CD14-positive monocyte (primary cell): Measurements from ENCODE around the gene PDE4B. TPM values are rescaled to one million over a fixed set of nuclear protein-coding genes. Genes with fewer than 3 reads are reported as not detected.

ENCODE experiments used
- DNase-seq, 3 donors: peaks; one replicate each; pipeline ENCODE4 v3.0.0-alpha.2; 2011 to 2022
- H2AFZ ChIP-seq: 2 replicates; pipeline ENCODE4 v1.6.0; 2012; ENCODE audit warnings: mild to moderate bottlenecking, low read depth, low read length, inconsistent platforms; ENCODE audit not compliant: insufficient read depth, poor library complexity, severe bottlenecking
- H3K27ac ChIP-seq, 2 donors: 1 replicate in 1 of 2; 2 replicates in 1 of 2; pipeline ENCODE4 v1.5.1; 2012 to 2013; ENCODE audit warnings: low read length in 2 of 2, control low read depth in 1 of 2, inconsistent platforms in 1 of 2, low read depth in 1 of 2, mild to moderate bottlenecking in 1 of 2
- H3K27me3 ChIP-seq, 2 donors: one replicate each; pipeline versions ENCODE4 v1.6.0 to v1.6.1; 2011 to 2013; ENCODE audit warnings: low read length in 2 of 2; ENCODE audit not compliant: control insufficient read depth in 2 of 2, insufficient read depth in 2 of 2
- H3K36me3 ChIP-seq, 2 donors: replicated peaks in 1 of 2; 1 replicate in 1 of 2; 2 replicates in 1 of 2; pipeline versions ENCODE4 v1.5.1 to v1.6.1; 2012 to 2013; ENCODE audit warnings: low read length in 2 of 2, control low read depth in 1 of 2, inconsistent platforms in 1 of 2, mild to moderate bottlenecking in 1 of 2; ENCODE audit not compliant: insufficient read depth in 2 of 2, control insufficient read depth in 1 of 2
- H3K4me1 ChIP-seq, 2 donors: 1 replicate in 1 of 2; 2 replicates in 1 of 2; pipeline versions ENCODE4 v1.5.1 to v1.6.1; 2012 to 2013; ENCODE audit warnings: low read length in 2 of 2, control low read depth in 1 of 2, inconsistent platforms in 1 of 2, mild to moderate bottlenecking in 1 of 2, moderate library complexity in 1 of 2; ENCODE audit not compliant: insufficient read depth in 2 of 2, control insufficient read depth in 1 of 2
- H3K4me2 ChIP-seq: replicated peaks from 2 replicates; pipeline ENCODE3; 2012; ENCODE audit warnings: low read length, moderate library complexity, mild to moderate bottlenecking; ENCODE audit not compliant: poor library complexity, severe bottlenecking; ENCODE audit errors: extremely low read depth
- H3K4me3 ChIP-seq, 3 experiments: fragments of 200-600 bp in 1 of 3; sonication (generic) in 1 of 3; replicated peaks in 1 of 3; 1 replicate in 2 of 3; 2 replicates in 1 of 3; pipeline ENCODE4 v1.5.1; 2011 to 2013; ENCODE audit warnings: low read length in 3 of 3, mild to moderate bottlenecking in 3 of 3, control low read depth in 2 of 3, low read depth in 2 of 3, inconsistent platforms in 1 of 3, moderate library complexity in 1 of 3
- H3K79me2 ChIP-seq: 2 replicates; pipeline ENCODE4 v1.6.0; 2012; ENCODE audit warnings: mild to moderate bottlenecking, control low read depth, inconsistent platforms, low read length, moderate library complexity; ENCODE audit not compliant: insufficient read depth
- H3K9ac ChIP-seq: 2 replicates; pipeline ENCODE4 v1.6.0; 2017; ENCODE audit warnings: low read length, mild to moderate bottlenecking; ENCODE audit not compliant: insufficient read depth, poor library complexity, severe bottlenecking
- H3K9me3 ChIP-seq, 2 donors: replicated peaks in 1 of 2; 1 replicate in 1 of 2; 2 replicates in 1 of 2; pipeline versions ENCODE4 v1.5.1 to v1.6.1; 2012 to 2013; ENCODE audit warnings: low read length in 2 of 2, control low read depth in 1 of 2; ENCODE audit not compliant: control insufficient read depth in 1 of 2, insufficient read depth in 1 of 2
- H4K20me1 ChIP-seq: 2 replicates; pipeline ENCODE4 v1.6.0; 2012; ENCODE audit warnings: mild to moderate bottlenecking, low read length, control low read depth, moderate library complexity; ENCODE audit not compliant: insufficient read depth
- H3K27ac Mint-ChIP-seq, 7 donors: one replicate each; pipeline ENCODE4 v1.8.0; 2020; ENCODE audit warnings: mild to moderate bottlenecking in 7 of 7, mixed read lengths in 7 of 7, moderate library complexity in 6 of 7, inconsistent platforms in 2 of 7
- H3K27me3 Mint-ChIP-seq, 3 donors: one replicate each; pipeline ENCODE4 v1.8.0; 2021 to 2022; ENCODE audit warnings: low read depth in 3 of 3, mild to moderate bottlenecking in 3 of 3, mixed read lengths in 3 of 3, moderate library complexity in 3 of 3, inconsistent platforms in 1 of 3
- H3K36me3 Mint-ChIP-seq, 2 donors: one replicate each; pipeline ENCODE4 v1.8.0; 2020; ENCODE audit warnings: mixed read lengths in 2 of 2, inconsistent platforms in 1 of 2, mild to moderate bottlenecking in 1 of 2
- H3K4me1 Mint-ChIP-seq: one replicate; pipeline ENCODE4 v1.8.0; 2020; ENCODE audit warnings: mild to moderate bottlenecking, mixed read lengths
- H3K4me3 Mint-ChIP-seq, 2 donors: one replicate each; pipeline ENCODE4 v1.8.0; 2020; ENCODE audit warnings: mild to moderate bottlenecking in 2 of 2, mixed read lengths in 2 of 2, moderate library complexity in 1 of 2
- H3K9me3 Mint-ChIP-seq, 7 donors: one replicate each; pipeline ENCODE4 v1.8.0; 2020 to 2022; ENCODE audit warnings: mixed read lengths in 7 of 7, mild to moderate bottlenecking in 6 of 7, moderate library complexity in 6 of 7, inconsistent platforms in 2 of 7
- WGBS: methylation state at CpG from one replicate; pipeline ENCODE4 v1.1.5; 2013; ENCODE audit warnings: missing lambda C conversion rate; ENCODE audit not compliant: insufficient coverage; 5-methylcytosine and 5-hydroxymethylcytosine counted together
- intact Hi-C, 2 donors: fragments of 100-400 bp; cut with micrococcal nuclease; formaldehyde crosslinking; loops; one replicate each; pipeline versions ENCODE4 v1.15.0 to v1.15.1; 2023
- polyA plus RNA-seq, 3 donors: library from polyadenylated mRNA; depleted of rRNA in 1 of 3; unstranded in 2 of 3; stranded (reverse) in 1 of 3; fragments of 300-500 nt in 2 of 3; fragments of >200 nt in 1 of 3; fragmentation: Illumina TruSeq in 2 of 3; gene quantifications; 1 replicate in 2 of 3; 2 replicates in 1 of 3; pipeline ENCODE4 v1.2.3, GENCODE V29; 2012 to 2021
- TF ChIP-seq, protein P1 (sequence below): fragments of 200-600 bp; IDR thresholded peaks from one replicate; pipeline ENCODE4 v1.8.0; 2022; ENCODE audit warnings: antibody characterized with exemption, mild to moderate bottlenecking

The PDE4B gene
- polyA plus RNA-seq, 3 donors, result 17.2 to 52.8 (median 25.2) TPM

DNA sequence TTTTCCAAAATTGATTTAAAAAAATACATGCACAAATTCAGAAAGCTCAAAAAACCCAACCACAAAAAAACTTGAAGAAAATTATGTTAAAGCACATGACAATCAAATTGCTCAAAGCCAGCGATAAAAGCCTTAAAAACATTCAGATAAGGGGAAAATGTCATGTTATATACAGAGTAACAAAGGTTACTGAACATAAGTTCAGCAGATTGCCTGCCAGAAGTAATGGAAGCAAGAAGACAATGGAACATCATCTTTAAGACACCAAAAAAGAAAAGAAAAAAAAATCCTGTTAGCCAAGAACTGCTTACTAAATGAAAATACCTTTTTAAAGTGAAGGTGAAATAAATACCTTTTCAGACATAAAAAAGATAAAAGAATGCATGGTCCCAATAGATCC lies 594.0 kb downstream of the PDE4B start:
- intact Hi-C loops, result no loop called here
- no CpG with 5 or more reads among the region's 1 CpG for WGBS

DNA sequence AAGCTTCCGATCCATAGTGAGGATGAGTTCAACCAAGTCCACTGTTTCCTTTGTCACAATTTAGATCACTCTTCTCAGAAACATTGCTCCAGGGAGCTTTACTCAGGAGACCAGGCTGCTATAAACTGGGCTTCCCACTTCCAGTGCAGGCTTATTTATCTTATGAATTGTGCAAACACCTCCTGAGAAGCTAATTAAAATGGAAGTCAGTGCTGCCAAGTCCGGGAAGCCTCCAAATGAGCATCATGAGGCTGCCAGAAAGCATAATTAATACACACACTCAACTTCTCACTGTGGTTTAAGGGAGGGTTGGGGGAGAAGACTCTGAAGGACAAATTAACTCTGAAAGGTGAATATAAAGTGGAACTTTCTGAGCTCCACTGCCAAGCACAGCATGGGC lies 596.2 kb downstream of the PDE4B start:
- Histone ChIP-seq H3K27ac (no peak overlapping the region), H2AFZ (no peak overlapping the region), H3K79me2 (no peaks in the 10 kb centered on the region), H3K27me3 (no peaks in the 10 kb centered on the region), H3K4me3 (no peak overlapping the region), H3K9me3 (peaks cover 10 to 18% of the 10 kb centered on the region in 2 donors), H3K4me1 (peaks cover 17 to 21% of the 10 kb centered on the region in 2 donors), H3K9ac (no peak overlapping the region), H3K36me3 (no peaks in the 10 kb centered on the region), H4K20me1 (no peaks in the 10 kb centered on the region), H3K4me2 (no peak overlapping the region)
- Mint-ChIP-seq H3K4me3 (no peak overlapping the region), H3K9me3 (peaks cover 16 to 35% (median 28%) of the 10 kb centered on the region in 7 donors), H3K27ac (no peak overlapping the region), H3K4me1 (peaks cover 22% of the 10 kb centered on the region), H3K27me3 (peaks cover 0 to 3% (median 0%) of the 10 kb centered on the region in 3 donors), H3K36me3 (peaks cover 9 to 13% of the 10 kb centered on the region in 2 donors)
- no peak for DNase-seq
- intact Hi-C loops, result no loop called here
- no CpG with 5 or more reads among the region's 2 CpGs for WGBS
- TF ChIP-seq, protein P1, sequence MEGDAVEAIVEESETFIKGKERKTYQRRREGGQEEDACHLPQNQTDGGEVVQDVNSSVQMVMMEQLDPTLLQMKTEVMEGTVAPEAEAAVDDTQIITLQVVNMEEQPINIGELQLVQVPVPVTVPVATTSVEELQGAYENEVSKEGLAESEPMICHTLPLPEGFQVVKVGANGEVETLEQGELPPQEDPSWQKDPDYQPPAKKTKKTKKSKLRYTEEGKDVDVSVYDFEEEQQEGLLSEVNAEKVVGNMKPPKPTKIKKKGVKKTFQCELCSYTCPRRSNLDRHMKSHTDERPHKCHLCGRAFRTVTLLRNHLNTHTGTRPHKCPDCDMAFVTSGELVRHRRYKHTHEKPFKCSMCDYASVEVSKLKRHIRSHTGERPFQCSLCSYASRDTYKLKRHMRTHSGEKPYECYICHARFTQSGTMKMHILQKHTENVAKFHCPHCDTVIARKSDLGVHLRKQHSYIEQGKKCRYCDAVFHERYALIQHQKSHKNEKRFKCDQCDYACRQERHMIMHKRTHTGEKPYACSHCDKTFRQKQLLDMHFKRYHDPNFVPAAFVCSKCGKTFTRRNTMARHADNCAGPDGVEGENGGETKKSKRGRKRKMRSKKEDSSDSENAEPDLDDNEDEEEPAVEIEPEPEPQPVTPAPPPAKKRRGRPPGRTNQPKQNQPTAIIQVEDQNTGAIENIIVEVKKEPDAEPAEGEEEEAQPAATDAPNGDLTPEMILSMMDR, result no peak

More for the DNA sequence above, 594.0 kb downstream of the PDE4B start:
- Mint-ChIP-seq H3K9me3 (peaks cover 16 to 35% (median 28%) of the 10 kb centered on the region in 7 donors), H3K27me3 (peaks cover 0 to 3% (median 0%) of the 10 kb centered on the region in 3 donors), H3K4me3 (no peak overlapping the region), H3K4me1 (peaks cover 30% of the 10 kb centered on the region), H3K36me3 (peaks cover 9 to 13% of the 10 kb centered on the region in 2 donors), H3K27ac (no peak overlapping the region)
- Histone ChIP-seq H3K27me3 (no peaks in the 10 kb centered on the region), H3K79me2 (no peaks in the 10 kb centered on the region), H2AFZ (no peak overlapping the region), H4K20me1 (no peaks in the 10 kb centered on the region), H3K4me2 (no peak overlapping the region), H3K9ac (no peak overlapping the region), H3K27ac (no peak overlapping the region), H3K36me3 (no peaks in the 10 kb centered on the region), H3K4me3 (no peak overlapping the region), H3K9me3 (peaks cover 10 to 18% of the 10 kb centered on the region in 2 donors), H3K4me1 (peaks cover 27 to 31% of the 10 kb centered on the region in 2 donors)
- TF ChIP-seq, protein P1, result no peak
- DNase-seq, result no peak
